ENCODE data around the gene XYLT1. TPM values are rescaled to one million over a fixed set of nuclear protein-coding genes. Genes with fewer than 3 reads are reported as not detected.

The XYLT1 gene
- total and polyA plus RNA-seq, 2 of the 8 experiments (the other 6 are each of a cell fraction or from before 2014, with no cell fraction given): 6.6 to 25.4 TPM

DNA sequence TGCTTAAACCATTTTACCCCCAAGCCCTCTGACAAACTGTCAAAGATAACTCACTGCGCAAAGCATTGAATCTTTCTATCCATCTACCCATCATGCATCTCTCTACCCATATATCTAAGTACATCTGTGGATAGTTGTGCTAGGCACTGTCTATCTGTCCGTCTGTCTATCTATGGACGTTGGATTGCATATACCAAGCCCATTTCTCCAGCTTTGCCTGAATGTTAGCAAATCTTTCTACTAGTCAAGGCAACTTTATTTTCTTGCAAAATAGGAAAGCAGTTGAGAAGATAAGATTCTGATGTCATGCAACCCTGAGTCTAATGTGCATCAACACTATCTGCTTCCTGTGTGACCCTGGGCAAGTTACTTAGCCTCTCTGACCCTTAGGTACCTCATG lies 117.2 kb downstream of the XYLT1 start:
- H3K36me3 ChIP-seq (ENCODE audit: control insufficient read depth in 2 of 4, insufficient read depth in 4 of 4, low read length in 3 of 4): no peaks in the 10 kb centered on the region
- H4K5ac ChIP-seq (ENCODE audit: insufficient read length, low read depth, low read length): no peak overlapping the region
- H3K4me1 ChIP-seq (replicated peaks in 1 of 4; ENCODE audit: control insufficient read depth in 3 of 4, insufficient read depth in 4 of 4, low read length in 3 of 4): no peaks in the 10 kb centered on the region
- H3K79me1 ChIP-seq (ENCODE audit: low read depth, low read length): no peaks in the 10 kb centered on the region
- H2AK5ac ChIP-seq (ENCODE audit: low read depth, low read length): no peak overlapping the region
- H2BK15ac ChIP-seq (ENCODE audit: low read length): no peak overlapping the region
- no peak for FAIRE-seq
- H2BK12ac ChIP-seq (ENCODE audit: low read depth, low read length): no peak overlapping the region
- TF ChIP-seq, protein P1, sequence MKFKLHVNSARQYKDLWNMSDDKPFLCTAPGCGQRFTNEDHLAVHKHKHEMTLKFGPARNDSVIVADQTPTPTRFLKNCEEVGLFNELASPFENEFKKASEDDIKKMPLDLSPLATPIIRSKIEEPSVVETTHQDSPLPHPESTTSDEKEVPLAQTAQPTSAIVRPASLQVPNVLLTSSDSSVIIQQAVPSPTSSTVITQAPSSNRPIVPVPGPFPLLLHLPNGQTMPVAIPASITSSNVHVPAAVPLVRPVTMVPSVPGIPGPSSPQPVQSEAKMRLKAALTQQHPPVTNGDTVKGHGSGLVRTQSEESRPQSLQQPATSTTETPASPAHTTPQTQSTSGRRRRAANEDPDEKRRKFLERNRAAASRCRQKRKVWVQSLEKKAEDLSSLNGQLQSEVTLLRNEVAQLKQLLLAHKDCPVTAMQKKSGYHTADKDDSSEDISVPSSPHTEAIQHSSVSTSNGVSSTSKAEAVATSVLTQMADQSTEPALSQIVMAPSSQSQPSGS (IDR thresholded peaks at IDR 0.05; ENCODE audit: low read length): no peak
- TF ChIP-seq CEBPB (IDR thresholded peaks at IDR 0.05; ENCODE audit: low read depth, low read length): no peak
- H4K8ac ChIP-seq (ENCODE audit: extremely low read depth, insufficient read depth, low read length): no peak overlapping the region
- no peak overlapping the region for H2BK5ac ChIP-seq (ENCODE audit: low read depth, low read length)
- WGBS, 2 experiments (ENCODE audit: extremely low coverage in 1 of 2, insufficient coverage in 1 of 2, insufficient read length in 1 of 2, insufficient replicate concordance in 2 of 2, low coverage in 1 of 2, low lambda C conversion rate in 2 of 2, missing lambda C conversion rate in 1 of 2): 58% methylated on average over 3 of the region's 3 CpGs; no CpG with 5 or more reads in 1 of the 2 experiments
- CTCF ChIA-PET (ENCODE audit: partially characterized antibody): interaction anchor here (1.0 to 1.8 kb wide), 3 partner anchors 14 to 113 kb away, joined by 3 to 5 read pairs (median 3); no protein-coding TSS in a partner anchor
- H3K4me3 ChIP-seq (ENCODE audit: extremely low read depth in 1 of 4, insufficient read depth in 2 of 4, low read depth in 3 of 4, low read length in 4 of 4): no peak overlapping the region
- H3K4ac ChIP-seq (replicated peaks; ENCODE audit: insufficient read length, low read depth, low read length): no peak overlapping the region
- no peaks in the 10 kb centered on the region for H3K23me2 ChIP-seq (ENCODE audit: low read depth, low read length)
- H3K79me2 ChIP-seq (ENCODE audit: control insufficient read depth in 1 of 2, insufficient read depth in 2 of 2, low read length in 2 of 2): no peaks in the 10 kb centered on the region
- H3K18ac ChIP-seq (ENCODE audit: extremely low read depth, low read length): no peak overlapping the region
- H2BK120ac ChIP-seq (replicated peaks; ENCODE audit: low read depth, low read length): no peak overlapping the region
- no peaks in the 10 kb centered on the region for H3K9me3 ChIP-seq (ENCODE audit: insufficient read depth in 2 of 2, low read depth in 1 of 2, low read length in 1 of 2)
- no peak overlapping the region for H2BK20ac ChIP-seq (ENCODE audit: low read length)
- H3K14ac ChIP-seq (ENCODE audit: insufficient read length): no peak overlapping the region
- no peak overlapping the region for H3K23ac ChIP-seq (ENCODE audit: insufficient read length)
- H2AFZ ChIP-seq (ENCODE audit: low read length): no peak overlapping the region
- no peak overlapping the region for H3K56ac ChIP-seq (replicated peaks; ENCODE audit: insufficient read length, low read depth, low read length)
- no peak overlapping the region for H3K9ac ChIP-seq (replicated peaks in 1 of 4; ENCODE audit: extremely low read depth in 1 of 4, low read depth in 3 of 4, low read length in 3 of 4)
- H3K4me2 ChIP-seq (ENCODE audit: insufficient read depth in 1 of 2, low read depth in 2 of 2, low read length in 2 of 2): no peak overlapping the region
- no peaks in the 10 kb centered on the region for H4K20me1 ChIP-seq (replicated peaks in 1 of 2; ENCODE audit: control insufficient read depth in 1 of 2, insufficient read depth in 2 of 2, low read length in 2 of 2)
- no peak overlapping the region for H4K91ac ChIP-seq (replicated peaks; ENCODE audit: insufficient read length, low read length)
- no peak overlapping the region for H3K27ac ChIP-seq (ENCODE audit: low read depth, low read length)
- DNase-seq (ENCODE audit: low read depth in 1 of 2, low spot score in 2 of 2): no peak
- no peaks in the 10 kb centered on the region for H3K27me3 ChIP-seq (replicated peaks in 1 of 4; ENCODE audit: control insufficient read depth in 3 of 4, extremely low read depth in 1 of 4, insufficient read depth in 3 of 4, low read length in 3 of 4)
- POLR2A ChIA-PET (ENCODE audit: partially characterized antibody): no interaction called here

All from H1 (cell line).